ENCODE data around the gene FNIP1. TPM values are rescaled to one million over a fixed set of nuclear protein-coding genes. Genes with fewer than 3 reads are reported as not detected.

FNIP1 gene
- total RNA-seq, 3 donors from 2014 or later (not counting 1 experiment from before 2014, with no cell fraction given) = 49.6 to 54.6 (median 50.8) TPM

DNA sequence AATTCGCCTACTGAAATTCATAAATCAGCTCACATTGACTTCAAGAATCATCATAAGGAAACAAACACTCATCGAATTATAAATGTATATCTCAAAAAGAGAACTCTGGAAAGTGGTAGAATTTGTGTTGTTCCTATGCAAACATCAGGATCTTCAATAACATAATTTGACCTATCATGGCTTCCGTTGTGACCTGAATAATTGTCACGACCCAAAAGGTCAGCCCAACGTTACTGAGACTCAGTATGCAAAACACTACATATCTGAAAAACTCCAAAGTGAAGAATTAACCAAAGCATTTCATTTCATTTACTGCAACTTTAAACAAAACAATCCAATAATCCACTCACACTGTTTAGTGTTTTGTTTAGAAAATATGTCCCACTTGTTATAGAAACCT is 163.0 kb downstream of the FNIP1 start:
- Histone ChIP-seq H3K9me3 (ENCODE audit: control insufficient read depth, insufficient read depth, low read length) (no peaks in the 10 kb centered on the region), H3K27me3 (ENCODE audit: control insufficient read depth, insufficient read depth, low read length) (no peaks in the 10 kb centered on the region), H3K4me1 (ENCODE audit: control insufficient read depth, insufficient read depth, low read length) (peaks cover 15% of the 10 kb centered on the region), H3K4me3 (ENCODE audit: low read length) (peak overlapping the region; percentile 94), H3K36me3 (ENCODE audit: control insufficient read depth, insufficient read depth, low read length) (no peaks in the 10 kb centered on the region), H3K27ac (ENCODE audit: low read length) (peak overlapping the region; percentile 89)
- 19% methylated on average over 3 of the region's 5 CpGs for WGBS (ENCODE audit: insufficient coverage)
- Mint-ChIP-seq H3K27ac (peak overlapping the region in 1 of 2 donors; percentile 96), H3K9me3 (no peaks in the 10 kb centered on the region), H3K27me3 (ENCODE audit: low read depth in 2 of 2) (no peaks in the 10 kb centered on the region), H3K4me3 (peak overlapping the region; percentile 95), H3K36me3 (no peaks in the 10 kb centered on the region), H3K4me1 (peaks cover 26 to 33% of the 10 kb centered on the region in 2 donors)
- TF ChIP-seq, protein P1, sequence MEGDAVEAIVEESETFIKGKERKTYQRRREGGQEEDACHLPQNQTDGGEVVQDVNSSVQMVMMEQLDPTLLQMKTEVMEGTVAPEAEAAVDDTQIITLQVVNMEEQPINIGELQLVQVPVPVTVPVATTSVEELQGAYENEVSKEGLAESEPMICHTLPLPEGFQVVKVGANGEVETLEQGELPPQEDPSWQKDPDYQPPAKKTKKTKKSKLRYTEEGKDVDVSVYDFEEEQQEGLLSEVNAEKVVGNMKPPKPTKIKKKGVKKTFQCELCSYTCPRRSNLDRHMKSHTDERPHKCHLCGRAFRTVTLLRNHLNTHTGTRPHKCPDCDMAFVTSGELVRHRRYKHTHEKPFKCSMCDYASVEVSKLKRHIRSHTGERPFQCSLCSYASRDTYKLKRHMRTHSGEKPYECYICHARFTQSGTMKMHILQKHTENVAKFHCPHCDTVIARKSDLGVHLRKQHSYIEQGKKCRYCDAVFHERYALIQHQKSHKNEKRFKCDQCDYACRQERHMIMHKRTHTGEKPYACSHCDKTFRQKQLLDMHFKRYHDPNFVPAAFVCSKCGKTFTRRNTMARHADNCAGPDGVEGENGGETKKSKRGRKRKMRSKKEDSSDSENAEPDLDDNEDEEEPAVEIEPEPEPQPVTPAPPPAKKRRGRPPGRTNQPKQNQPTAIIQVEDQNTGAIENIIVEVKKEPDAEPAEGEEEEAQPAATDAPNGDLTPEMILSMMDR (IDR thresholded peaks at IDR 0.05) = no peak
- DNase-seq (no peak), ATAC-seq (no peak)
- intact Hi-C loops (cut with micrococcal nuclease) = loop anchor here (2.0 kb wide), 2 partner anchors 119 to 163 kb away; partner anchors contain the start of gene FNIP1

- Histone ChIP-seq H3K4me1 (ENCODE audit: control insufficient read depth, insufficient read depth, low read length) (peaks cover 11% of the 10 kb centered on the region), H3K27me3 (ENCODE audit: control insufficient read depth, insufficient read depth, low read length) (no peaks in the 10 kb centered on the region), H3K27ac (ENCODE audit: low read length) (no peak overlapping the region), H3K4me3 (ENCODE audit: low read length) (no peak overlapping the region), H3K9me3 (ENCODE audit: control insufficient read depth, insufficient read depth, low read length) (no peaks in the 10 kb centered on the region), H3K36me3 (ENCODE audit: control insufficient read depth, insufficient read depth, low read length) (no peaks in the 10 kb centered on the region)
- Mint-ChIP-seq H3K36me3 (no peaks in the 10 kb centered on the region), H3K4me3 (no peak overlapping the region), H3K9me3 (no peaks in the 10 kb centered on the region), H3K4me1 (peaks cover 35 to 46% of the 10 kb centered on the region in 2 donors), H3K27me3 (ENCODE audit: low read depth in 2 of 2) (no peaks in the 10 kb centered on the region), H3K27ac (no peak overlapping the region)
- WGBS (ENCODE audit: insufficient coverage) = 80% methylated on average over 4 of the region's 4 CpGs
- TF ChIP-seq, protein P1 (IDR thresholded peaks at IDR 0.05) = no peak
- intact Hi-C loops (cut with micrococcal nuclease) = no loop called here
- DNase-seq = no peak
- ATAC-seq = no peak
These were observed 165.9 kb downstream of the FNIP1 start for GRCh38 chr5:131630963-131631350.

- WGBS (ENCODE audit: insufficient coverage) = 88% methylated on average over 4 of the region's 4 CpGs
- H3K9me3 ChIP-seq (ENCODE audit: control insufficient read depth, insufficient read depth, low read length) = no peaks in the 10 kb centered on the region
- Mint-ChIP-seq H3K4me1 (peaks cover 38 to 45% of the 10 kb centered on the region in 2 donors), H3K27me3 (ENCODE audit: low read depth in 2 of 2) (no peaks in the 10 kb centered on the region), H3K9me3 (no peaks in the 10 kb centered on the region), H3K27ac (no peak overlapping the region), H3K4me3 (no peak overlapping the region), H3K36me3 (no peaks in the 10 kb centered on the region)
- no peak overlapping the region for H3K4me3 ChIP-seq (ENCODE audit: low read length)
- TF ChIP-seq, protein P1 (IDR thresholded peaks at IDR 0.05) = no peak
- peaks cover 9% of the 10 kb centered on the region for H3K4me1 ChIP-seq (ENCODE audit: control insufficient read depth, insufficient read depth, low read length)
- no peaks in the 10 kb centered on the region for H3K36me3 ChIP-seq (ENCODE audit: control insufficient read depth, insufficient read depth, low read length)
- intact Hi-C loops (cut with micrococcal nuclease) = no loop called here
- no peaks in the 10 kb centered on the region for H3K27me3 ChIP-seq (ENCODE audit: control insufficient read depth, insufficient read depth, low read length)
- DNase-seq (no peak), ATAC-seq (no peak)
- no peak overlapping the region for H3K27ac ChIP-seq (ENCODE audit: low read length)
These were observed 166.4 kb downstream of the FNIP1 start for GRCh38 chr5:131630208-131630962.

All from natural killer cell (primary cell).